ENCODE measurements around the gene TMEM184B.
"Not testable (repeated sequence)": the region's sequence is repeated elsewhere in the genome, so short reads cannot be mapped to it uniquely, and the experiment has no call there.

DNA sequence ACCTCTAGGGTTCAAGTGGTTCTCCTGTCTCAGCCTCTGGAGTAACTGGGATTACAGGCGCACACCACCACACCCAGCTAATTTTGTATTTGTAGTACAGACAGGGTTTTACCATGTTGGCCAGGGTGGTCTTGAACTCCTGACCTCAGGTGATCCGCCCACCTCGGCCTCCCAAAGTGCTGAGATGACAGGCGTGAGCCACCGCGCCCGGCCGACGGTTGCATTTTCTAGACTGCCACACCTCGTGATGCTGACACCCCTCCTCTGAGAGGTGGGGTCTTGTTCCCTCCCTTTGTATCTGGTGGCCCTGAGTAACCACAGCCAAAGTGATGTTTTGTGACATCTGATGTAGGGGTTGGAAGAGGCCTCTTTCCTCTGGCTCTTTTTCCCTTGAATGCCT, 39.0 kb downstream of the TMEM184B start:
- TF ChIP-seq, protein P1, sequence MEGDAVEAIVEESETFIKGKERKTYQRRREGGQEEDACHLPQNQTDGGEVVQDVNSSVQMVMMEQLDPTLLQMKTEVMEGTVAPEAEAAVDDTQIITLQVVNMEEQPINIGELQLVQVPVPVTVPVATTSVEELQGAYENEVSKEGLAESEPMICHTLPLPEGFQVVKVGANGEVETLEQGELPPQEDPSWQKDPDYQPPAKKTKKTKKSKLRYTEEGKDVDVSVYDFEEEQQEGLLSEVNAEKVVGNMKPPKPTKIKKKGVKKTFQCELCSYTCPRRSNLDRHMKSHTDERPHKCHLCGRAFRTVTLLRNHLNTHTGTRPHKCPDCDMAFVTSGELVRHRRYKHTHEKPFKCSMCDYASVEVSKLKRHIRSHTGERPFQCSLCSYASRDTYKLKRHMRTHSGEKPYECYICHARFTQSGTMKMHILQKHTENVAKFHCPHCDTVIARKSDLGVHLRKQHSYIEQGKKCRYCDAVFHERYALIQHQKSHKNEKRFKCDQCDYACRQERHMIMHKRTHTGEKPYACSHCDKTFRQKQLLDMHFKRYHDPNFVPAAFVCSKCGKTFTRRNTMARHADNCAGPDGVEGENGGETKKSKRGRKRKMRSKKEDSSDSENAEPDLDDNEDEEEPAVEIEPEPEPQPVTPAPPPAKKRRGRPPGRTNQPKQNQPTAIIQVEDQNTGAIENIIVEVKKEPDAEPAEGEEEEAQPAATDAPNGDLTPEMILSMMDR (conservative IDR thresholded peaks at IDR 0.05; ENCODE audit: low read depth in 2 of 2): not testable (repeated sequence)
- TF ChIP-seq EZH2 (IDR thresholded peaks at IDR 0.05; ENCODE audit: low read depth, unreplicated experiment): not testable (repeated sequence)

Measured in GM23338 (cell line).